NAMALWA (cell line): ENCODE results near the gene TSKU.
"Not testable (repeated sequence)": the region's sequence is repeated elsewhere in the genome, so short reads cannot be mapped to it uniquely, and the experiment has no call there.

Experiments
- DNase-seq: peaks from one replicate; pipeline ENCODE4 v3.0.0-alpha.2; 2015; ENCODE audit warnings: low spot score

TSKU gene

GRCh38 chr11:76801736-76802135 lies 18.6 kb downstream of the TSKU start:
- no peak for DNase-seq

- no peak for DNase-seq
These were observed 19.0 kb downstream of the TSKU start for GRCh38 chr11:76802151-76802550.

- DNase-seq: no peak
These were observed 19.5 kb downstream of the TSKU start for GRCh38 chr11:76802621-76803020.

- no peak for DNase-seq
These were observed 19.9 kb downstream of the TSKU start for GRCh38 chr11:76803023-76803422.

GRCh38 chr11:76803811-76804600 lies 20.9 kb downstream of the TSKU start:
- DNase-seq: no peak

- no peak for DNase-seq
These were observed 22.2 kb downstream of the TSKU start for GRCh38 chr11:76805206-76805913.

- no peak for DNase-seq
These were observed 23.0 kb downstream of the TSKU start for GRCh38 chr11:76806131-76806530.

GRCh38 chr11:76806608-76807205 lies 23.6 kb downstream of the TSKU start:
- DNase-seq: no peak

GRCh38 chr11:76807206-76807875 lies 24.2 kb downstream of the TSKU start:
- DNase-seq: peak; percentile 81

GRCh38 chr11:76808171-76808570 lies 25.0 kb downstream of the TSKU start:
- no peak for DNase-seq

- no peak for DNase-seq
These were observed 25.8 kb downstream of the TSKU start for GRCh38 chr11:76808996-76809395.

GRCh38 chr11:76810151-76810853 lies 27.1 kb downstream of the TSKU start:
- DNase-seq: peak; percentile 60

GRCh38 chr11:76811259-76811658 lies 28.1 kb downstream of the TSKU start:
- DNase-seq: no peak

- DNase-seq: no peak
These were observed 31.3 kb downstream of the TSKU start for GRCh38 chr11:76814414-76814813.

- not testable (repeated sequence) for DNase-seq
These were observed 32.5 kb downstream of the TSKU start for GRCh38 chr11:76815678-76816077.

GRCh38 chr11:76820184-76820566 lies 37.0 kb downstream of the TSKU start:
- DNase-seq: no peak

GRCh38 chr11:76821396-76821795 lies 38.2 kb downstream of the TSKU start:
- not testable (repeated sequence) for DNase-seq

GRCh38 chr11:76822406-76822805 lies 39.2 kb downstream of the TSKU start:
- DNase-seq: peak; percentile 32

GRCh38 chr11:76823481-76824028 lies 40.4 kb downstream of the TSKU start:
- no peak for DNase-seq

GRCh38 chr11:76824083-76824939 lies 41.2 kb downstream of the TSKU start:
- DNase-seq: no peak
